H1 (cell line): ENCODE results near the gene PPP2R2C. TPM values are rescaled to one million over a fixed set of nuclear protein-coding genes. Genes with fewer than 3 reads are reported as not detected.

Source experiments
- ASH2L ChIP-seq: fragments of 200-600, 300-600 bp; sonication (generic); IDR thresholded peaks from one replicate; pipeline ENCODE4 v1.7.1; 2017; ENCODE audit warnings: low read length
- ATF3 ChIP-seq: IDR thresholded peaks from 2 replicates; pipeline ENCODE4 v1.6.1; 2011; ENCODE audit warnings: low read depth, mild to moderate bottlenecking, low read length; ENCODE audit not compliant: insufficient read depth
- CBX8 ChIP-seq: fragments of 300-800, 300-1000 bp; sonication (generic); IDR thresholded peaks from 2 replicates; pipeline ENCODE4 v1.7.1; 2016; ENCODE audit warnings: low read depth, low read length, borderline replicate concordance
- CHD7 ChIP-seq: fragments of 300-600 bp; sonication (generic); IDR thresholded peaks from 2 replicates; pipeline ENCODE4 v1.7.1; 2012; ENCODE audit warnings: low read length, moderate library complexity, mild to moderate bottlenecking, inconsistent platforms; ENCODE audit not compliant: insufficient replicate concordance
- JUND ChIP-seq: IDR thresholded peaks from 2 replicates; pipeline ENCODE4 v1.6.1; 2011; ENCODE audit warnings: mild to moderate bottlenecking, improper control_type of control experiment, low read length
- SAP30 ChIP-seq: fragments of 300-600 bp; sonication (generic); IDR thresholded peaks from 2 replicates; pipeline ENCODE4 v1.7.1; 2012; ENCODE audit warnings: low read length, moderate library complexity, mild to moderate bottlenecking, inconsistent platforms; ENCODE audit not compliant: insufficient read depth, insufficient replicate concordance
- polyA plus RNA-seq, 7 experiments: library from polyadenylated mRNA; depleted of rRNA in 3 of 7; stranded (reverse) in 5 of 7; unstranded in 2 of 7; fragments of >200 nt in 5 of 7; fragments of 200-250 nt in 2 of 7; gene quantifications; 1 replicate in 5 of 7; 2 replicates in 1 of 7; 4 replicates in 1 of 7; pipeline versions ENCODE4 v1.2.1 to v1.2.3, GENCODE V29; 2011 to 2013; ENCODE audit warnings: missing spikeins in 2 of 7, mixed read lengths in 2 of 7
- total RNA-seq: library from RNA; stranded (reverse); fragmentation: NEBNext Ultra II Directional; extraction: Animal tissue kit (Norgen Biotek cat#: 25700); gene quantifications from 2 replicates; pipeline ENCODE4 v1.2.1, GENCODE V29; 2021
- TF ChIP-seq, protein P1 (sequence below): IDR thresholded peaks from 2 replicates; pipeline ENCODE4 v1.6.1; 2012; ENCODE audit warnings: low read length, inconsistent platforms

Gene PPP2R2C
- total and polyA plus RNA-seq, 2 of the 8 experiments (the other 6 are each of a cell fraction or from before 2014, with no cell fraction given), result 6.4 TPM

GRCh38 chr4:6472387-6473263 is at the start of gene PPP2R2C (continued):
- TF ChIP-seq CHD7 (no peak), CBX8 (no peak), ATF3 (no peak), SAP30 (no peak), JUND (no peak), ASH2L (no peak)
- TF ChIP-seq, protein P1, sequence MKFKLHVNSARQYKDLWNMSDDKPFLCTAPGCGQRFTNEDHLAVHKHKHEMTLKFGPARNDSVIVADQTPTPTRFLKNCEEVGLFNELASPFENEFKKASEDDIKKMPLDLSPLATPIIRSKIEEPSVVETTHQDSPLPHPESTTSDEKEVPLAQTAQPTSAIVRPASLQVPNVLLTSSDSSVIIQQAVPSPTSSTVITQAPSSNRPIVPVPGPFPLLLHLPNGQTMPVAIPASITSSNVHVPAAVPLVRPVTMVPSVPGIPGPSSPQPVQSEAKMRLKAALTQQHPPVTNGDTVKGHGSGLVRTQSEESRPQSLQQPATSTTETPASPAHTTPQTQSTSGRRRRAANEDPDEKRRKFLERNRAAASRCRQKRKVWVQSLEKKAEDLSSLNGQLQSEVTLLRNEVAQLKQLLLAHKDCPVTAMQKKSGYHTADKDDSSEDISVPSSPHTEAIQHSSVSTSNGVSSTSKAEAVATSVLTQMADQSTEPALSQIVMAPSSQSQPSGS, result no peak
